ENCODE measurements around the gene DPH6.

The DPH6 gene

DNA sequence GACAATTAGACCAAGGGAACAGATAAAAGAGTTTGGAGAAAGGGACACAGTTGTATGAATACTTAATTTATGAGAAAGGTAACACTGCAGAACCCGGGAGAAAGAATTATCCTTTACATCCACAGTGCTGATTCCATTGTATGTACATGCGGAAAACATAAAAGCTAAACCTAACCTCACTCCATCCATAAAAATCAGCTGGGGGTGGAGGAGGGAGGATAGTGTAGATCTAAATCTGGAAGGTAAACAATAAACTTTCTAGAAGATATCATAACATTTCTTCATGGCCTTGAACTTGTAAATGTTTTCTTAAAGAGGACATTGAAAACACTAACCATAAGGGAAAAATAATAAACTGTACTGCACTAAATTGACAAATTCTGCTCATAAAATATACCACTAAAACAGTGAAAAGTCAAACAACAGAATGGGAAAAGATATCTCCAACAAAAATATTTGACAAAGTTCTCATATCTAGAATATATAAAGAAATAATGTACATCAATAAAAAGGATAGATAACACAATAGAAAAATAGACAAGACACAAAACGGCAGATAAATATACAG is 220.5 kb downstream of the DPH6 start:
- DNase-seq: no peak

GRCh38 chr15:35323141-35323540 is 222.8 kb downstream of the DPH6 start:
- DNase-seq: no peak

- DNase-seq: no peak
Observed at GRCh38 chr15:35321926-35322325, 224.0 kb downstream of the DPH6 start.

DNA sequence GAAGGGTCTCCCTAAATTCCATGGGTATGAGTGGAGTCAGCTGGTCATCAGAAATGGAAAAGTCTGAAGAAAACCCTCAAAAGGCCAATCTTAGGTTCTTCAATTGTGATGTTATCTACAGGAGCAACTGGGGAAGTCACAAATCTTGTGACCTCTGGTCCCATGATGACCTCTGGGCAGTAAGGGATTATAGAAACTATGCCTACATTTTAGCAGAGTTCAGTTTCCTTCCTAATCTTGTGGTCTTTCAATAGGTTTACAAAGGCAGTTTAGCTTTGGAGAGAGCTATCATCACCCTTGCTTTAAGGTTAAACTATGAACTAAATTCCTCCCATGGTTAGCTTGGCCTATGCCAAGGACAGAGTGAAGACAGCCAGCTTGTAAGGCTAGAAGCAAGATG is 225.1 kb downstream of the DPH6 start:
- no peak for DNase-seq
